Nephron progenitor cell (in vitro differentiated cells): ENCODE data around the gene CD177.
"Not testable (repeated sequence)": the region's sequence is repeated elsewhere in the genome, so short reads cannot be mapped to it uniquely, and the experiment has no call there.

ENCODE experiments used
- DNase-seq: peaks from one replicate; pipeline ENCODE4 v3.0.0; 2021
- H3K27ac Mint-ChIP-seq: 2 replicates; pipeline ENCODE4 v1.8.0; 2021; ENCODE audit warnings: mild to moderate bottlenecking, moderate library complexity, mixed read lengths
- H3K27me3 Mint-ChIP-seq: 2 replicates; pipeline ENCODE4 v1.8.0; 2021; ENCODE audit warnings: mild to moderate bottlenecking, low read depth, mixed read lengths; ENCODE audit not compliant: poor library complexity
- H3K36me3 Mint-ChIP-seq: 2 replicates; pipeline ENCODE4 v1.8.0; 2021; ENCODE audit warnings: low read depth, mixed read lengths
- H3K4me1 Mint-ChIP-seq: 2 replicates; pipeline ENCODE4 v1.8.0; 2021; ENCODE audit warnings: mixed read lengths
- H3K4me3 Mint-ChIP-seq: 2 replicates; pipeline ENCODE4 v1.8.0; 2021; ENCODE audit warnings: mild to moderate bottlenecking, moderate library complexity, mixed read lengths
- H3K9me3 Mint-ChIP-seq: 2 replicates; pipeline ENCODE4 v1.8.0; 2021; ENCODE audit warnings: mild to moderate bottlenecking, moderate library complexity, mixed read lengths
- TF ChIP-seq, protein P1 (sequence below): fragments of 200-600 bp; sonication (generic); IDR thresholded peaks from 2 replicates; pipeline ENCODE4 v1.5.0; 2021; ENCODE audit warnings: antibody characterized with exemption

Gene CD177

DNA sequence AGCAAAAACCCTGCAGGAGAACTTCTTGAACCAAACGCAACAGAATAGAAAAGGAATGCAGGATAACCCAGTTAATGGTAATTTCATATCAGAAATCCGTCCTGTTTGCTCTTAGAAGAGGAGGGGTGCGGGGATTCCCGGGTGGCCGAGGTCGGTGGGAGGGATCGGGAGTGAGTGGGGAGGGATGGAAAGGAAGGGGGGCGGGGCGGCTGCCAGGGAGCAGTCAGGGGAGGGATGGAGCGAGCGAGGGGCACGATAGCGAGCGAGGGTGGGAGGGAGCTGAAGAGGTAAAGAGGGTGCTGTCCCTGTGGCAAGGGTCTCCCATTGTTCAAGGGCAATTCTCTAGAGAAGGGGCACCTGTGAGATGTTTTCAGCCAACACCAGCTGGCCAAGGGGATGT, 26.5 kb downstream of the CD177 start:
- Mint-ChIP-seq H3K9me3 (peaks cover 22% of the 10 kb centered on the region), H3K4me3 (no peak overlapping the region), H3K36me3 (no peaks in the 10 kb centered on the region), H3K27me3 (no peaks in the 10 kb centered on the region), H3K4me1 (no peaks in the 10 kb centered on the region), H3K27ac (no peak overlapping the region)
- TF ChIP-seq, protein P1, sequence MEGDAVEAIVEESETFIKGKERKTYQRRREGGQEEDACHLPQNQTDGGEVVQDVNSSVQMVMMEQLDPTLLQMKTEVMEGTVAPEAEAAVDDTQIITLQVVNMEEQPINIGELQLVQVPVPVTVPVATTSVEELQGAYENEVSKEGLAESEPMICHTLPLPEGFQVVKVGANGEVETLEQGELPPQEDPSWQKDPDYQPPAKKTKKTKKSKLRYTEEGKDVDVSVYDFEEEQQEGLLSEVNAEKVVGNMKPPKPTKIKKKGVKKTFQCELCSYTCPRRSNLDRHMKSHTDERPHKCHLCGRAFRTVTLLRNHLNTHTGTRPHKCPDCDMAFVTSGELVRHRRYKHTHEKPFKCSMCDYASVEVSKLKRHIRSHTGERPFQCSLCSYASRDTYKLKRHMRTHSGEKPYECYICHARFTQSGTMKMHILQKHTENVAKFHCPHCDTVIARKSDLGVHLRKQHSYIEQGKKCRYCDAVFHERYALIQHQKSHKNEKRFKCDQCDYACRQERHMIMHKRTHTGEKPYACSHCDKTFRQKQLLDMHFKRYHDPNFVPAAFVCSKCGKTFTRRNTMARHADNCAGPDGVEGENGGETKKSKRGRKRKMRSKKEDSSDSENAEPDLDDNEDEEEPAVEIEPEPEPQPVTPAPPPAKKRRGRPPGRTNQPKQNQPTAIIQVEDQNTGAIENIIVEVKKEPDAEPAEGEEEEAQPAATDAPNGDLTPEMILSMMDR = no peak
- DNase-seq = no peak

DNA sequence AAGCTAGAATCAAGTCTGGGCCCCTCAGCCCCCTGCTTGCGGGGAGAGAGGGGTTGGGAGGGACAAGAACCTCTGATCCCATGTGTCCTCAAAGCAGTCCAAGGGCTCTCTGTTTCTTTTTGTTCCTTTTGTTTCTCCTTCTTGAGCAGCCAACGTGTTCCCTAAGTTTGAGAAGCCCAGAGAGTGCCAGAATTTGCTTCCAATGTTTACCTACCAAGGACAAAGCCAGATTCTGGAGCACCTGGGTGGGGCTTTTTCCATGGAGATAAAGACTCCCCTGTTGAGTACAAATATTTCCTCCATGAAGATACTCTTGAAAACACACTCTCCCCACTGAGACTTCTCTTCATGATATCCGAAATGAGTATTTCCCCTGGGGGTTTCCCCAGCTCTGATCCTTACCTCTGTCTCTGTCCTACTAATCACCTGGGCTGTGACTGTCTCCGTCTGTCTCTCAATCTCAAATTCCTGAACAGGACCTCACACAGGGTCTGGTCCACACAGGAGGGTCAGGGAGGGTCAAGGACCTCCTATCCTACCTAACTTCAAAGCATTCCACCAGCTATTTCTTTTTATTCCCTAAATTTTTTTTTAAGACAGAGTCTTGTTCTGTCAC, 27.4 kb downstream of the CD177 start:
- H3K9me3 Mint-ChIP-seq = peaks cover 28% of the 10 kb centered on the region
- H3K4me1 Mint-ChIP-seq = no peaks in the 10 kb centered on the region
- no peak overlapping the region for H3K4me3 Mint-ChIP-seq
- DNase-seq = no peak
- H3K36me3 Mint-ChIP-seq = no peaks in the 10 kb centered on the region
- no peak overlapping the region for H3K27ac Mint-ChIP-seq
- H3K27me3 Mint-ChIP-seq = no peaks in the 10 kb centered on the region
- TF ChIP-seq, protein P1 = no peak

DNA sequence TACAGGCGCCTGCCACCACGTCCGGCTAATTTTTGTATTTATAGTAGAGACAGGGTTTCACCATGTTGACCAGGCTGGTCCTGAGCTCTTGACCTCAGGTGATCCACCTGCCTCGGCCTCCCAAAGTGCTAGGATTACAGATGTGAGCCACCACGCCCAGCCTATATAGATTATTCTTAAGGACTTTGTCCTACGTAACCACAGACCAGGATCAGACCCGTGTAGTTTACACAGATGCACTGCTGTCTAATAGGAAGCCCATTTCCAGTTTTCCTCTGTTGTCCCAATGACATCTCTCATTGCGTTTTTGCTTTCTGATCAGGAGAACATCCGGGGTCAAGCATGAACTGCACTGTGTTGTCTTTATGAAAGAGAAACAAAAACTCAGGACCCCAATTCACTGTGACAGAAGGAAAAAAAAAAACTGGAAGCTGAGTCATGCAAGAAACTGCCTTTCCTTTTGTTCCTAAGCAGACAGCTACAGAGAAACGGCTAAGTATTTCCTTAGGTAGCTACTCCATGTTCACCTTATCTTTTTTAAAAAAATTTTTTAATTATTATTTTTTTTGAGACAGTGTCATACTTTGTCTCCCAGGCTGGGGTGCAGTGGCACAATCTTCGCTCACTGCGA, 29.2 kb downstream of the CD177 start:
- not testable (repeated sequence) for H3K4me3 Mint-ChIP-seq, H3K27ac Mint-ChIP-seq, H3K27me3 Mint-ChIP-seq, DNase-seq, H3K36me3 Mint-ChIP-seq, H3K4me1 Mint-ChIP-seq
- H3K9me3 Mint-ChIP-seq = peaks cover 40% of the 10 kb centered on the region

DNA sequence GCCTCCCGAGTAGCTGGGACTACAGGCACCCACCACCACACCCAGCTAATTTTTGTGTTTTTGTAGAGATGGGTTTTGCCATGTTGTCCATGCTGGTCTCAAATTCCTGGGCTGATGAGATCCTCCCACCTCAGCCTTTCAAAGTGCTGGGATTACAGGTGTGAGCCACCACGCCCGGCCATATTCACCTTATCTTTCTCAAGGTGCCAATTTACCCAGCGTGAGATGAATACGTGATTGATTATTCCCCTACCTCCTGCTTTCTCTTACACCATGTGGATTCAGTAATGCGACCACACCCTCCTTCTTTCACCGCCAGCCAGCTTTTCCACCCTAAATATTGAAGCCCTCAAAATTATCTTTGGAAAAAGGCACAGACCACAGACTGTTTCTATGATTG, 29.8 kb downstream of the CD177 start:
- H3K9me3 Mint-ChIP-seq = peaks cover 45% of the 10 kb centered on the region
- not testable (repeated sequence) for H3K36me3 Mint-ChIP-seq, H3K4me3 Mint-ChIP-seq, H3K4me1 Mint-ChIP-seq, H3K27ac Mint-ChIP-seq, H3K27me3 Mint-ChIP-seq, DNase-seq

DNA sequence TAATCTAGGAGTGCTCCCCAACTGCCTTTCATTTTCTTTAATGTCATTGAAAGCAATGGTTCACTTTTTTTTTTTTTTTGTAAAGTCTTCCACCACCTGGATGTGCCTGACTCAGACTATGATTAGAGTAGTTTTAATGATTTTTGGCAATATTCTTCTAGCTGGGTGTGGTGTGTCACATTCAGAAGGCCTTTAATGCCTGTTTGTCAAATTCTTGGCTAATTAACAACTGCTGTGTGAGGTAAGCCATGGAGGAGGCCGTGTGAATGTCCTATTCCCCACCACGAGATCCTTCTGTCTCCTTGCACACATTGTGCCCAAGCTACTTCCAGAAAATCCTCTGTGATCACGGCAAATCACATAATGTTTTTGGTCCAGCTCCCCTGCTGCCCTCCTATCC, 30.3 kb downstream of the CD177 start:
- peaks cover 45% of the 10 kb centered on the region for H3K9me3 Mint-ChIP-seq
- not testable (repeated sequence) for DNase-seq, H3K4me3 Mint-ChIP-seq, H3K27ac Mint-ChIP-seq, H3K36me3 Mint-ChIP-seq, H3K4me1 Mint-ChIP-seq, H3K27me3 Mint-ChIP-seq

DNA sequence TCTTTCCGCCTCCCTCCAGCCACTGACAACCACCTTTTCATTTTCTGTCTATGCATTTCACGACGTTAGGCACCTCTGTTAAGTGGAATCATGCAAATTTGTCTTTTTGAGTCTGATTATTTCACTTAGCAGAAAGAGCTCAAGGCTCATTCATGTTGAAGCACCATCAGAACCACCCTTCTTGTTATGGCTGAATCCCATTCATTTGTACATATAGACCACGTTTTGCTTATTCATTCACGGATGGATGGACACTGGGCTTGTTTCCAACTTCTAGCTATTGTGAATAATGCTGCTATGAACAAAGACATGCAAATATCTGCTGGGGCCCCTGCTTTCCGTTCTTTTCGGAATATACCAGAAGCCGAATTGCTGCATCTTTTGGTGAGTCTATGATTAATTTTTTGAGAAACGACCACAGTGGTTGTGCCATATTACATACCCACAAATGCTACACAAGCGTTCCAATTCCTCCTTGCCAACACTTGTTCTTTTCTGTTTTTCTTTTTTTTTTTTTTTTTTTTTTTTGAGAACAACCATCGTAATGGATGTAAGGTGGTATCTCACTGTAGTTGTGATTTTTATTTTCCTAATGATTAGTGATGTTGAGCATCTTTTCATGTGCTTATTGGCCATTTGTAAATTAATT, 37.5 kb downstream of the CD177 start:
- H3K27me3 Mint-ChIP-seq, H3K27ac Mint-ChIP-seq, DNase-seq, H3K36me3 Mint-ChIP-seq, H3K4me1 Mint-ChIP-seq, H3K4me3 Mint-ChIP-seq: not testable (repeated sequence)
- peaks cover 48% of the 10 kb centered on the region for H3K9me3 Mint-ChIP-seq

DNA sequence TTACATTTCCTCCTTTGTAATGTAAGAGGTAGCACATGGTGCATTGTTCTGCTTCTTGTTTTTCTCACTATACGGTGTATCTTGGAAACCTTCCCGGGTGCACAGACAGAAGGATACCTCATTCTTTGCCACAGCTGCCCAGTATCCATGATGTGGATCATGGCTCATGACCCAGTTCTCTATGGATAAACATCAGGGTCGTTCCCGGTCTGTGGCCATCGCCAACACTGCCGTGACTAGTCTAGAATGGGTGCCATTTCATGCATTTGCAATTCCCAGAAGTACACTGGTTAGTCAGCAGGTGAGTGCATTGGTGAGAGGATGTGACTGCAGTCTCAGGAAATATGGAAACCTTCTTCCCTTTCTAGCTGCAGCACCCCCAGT, 38.1 kb downstream of the CD177 start:
- not testable (repeated sequence) for H3K36me3 Mint-ChIP-seq, H3K27ac Mint-ChIP-seq, DNase-seq, H3K4me1 Mint-ChIP-seq, H3K27me3 Mint-ChIP-seq, H3K4me3 Mint-ChIP-seq
- peaks cover 46% of the 10 kb centered on the region for H3K9me3 Mint-ChIP-seq

DNA sequence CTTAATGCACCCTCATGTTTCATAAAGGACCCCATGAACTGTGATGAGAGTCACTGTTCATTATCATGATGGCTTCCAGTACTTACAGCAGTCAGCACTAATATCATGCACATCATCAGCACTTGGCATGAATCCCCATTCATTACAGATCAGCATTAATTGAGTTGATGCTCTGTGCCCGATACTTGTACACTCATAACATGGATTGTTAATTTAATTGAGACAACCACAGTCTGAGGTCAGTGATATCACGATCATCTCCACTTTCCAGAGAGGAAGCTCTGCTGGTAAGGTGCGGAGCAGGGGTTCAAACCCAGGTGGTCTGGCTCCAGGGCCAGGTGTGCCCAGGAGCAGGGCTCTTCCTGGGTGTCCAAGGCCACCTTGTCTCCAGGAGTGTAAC, 40.0 kb downstream of the CD177 start:
- H3K27ac Mint-ChIP-seq, H3K4me1 Mint-ChIP-seq, H3K27me3 Mint-ChIP-seq, H3K36me3 Mint-ChIP-seq, DNase-seq, H3K4me3 Mint-ChIP-seq: not testable (repeated sequence)
- H3K9me3 Mint-ChIP-seq = peaks cover 39% of the 10 kb centered on the region

DNA sequence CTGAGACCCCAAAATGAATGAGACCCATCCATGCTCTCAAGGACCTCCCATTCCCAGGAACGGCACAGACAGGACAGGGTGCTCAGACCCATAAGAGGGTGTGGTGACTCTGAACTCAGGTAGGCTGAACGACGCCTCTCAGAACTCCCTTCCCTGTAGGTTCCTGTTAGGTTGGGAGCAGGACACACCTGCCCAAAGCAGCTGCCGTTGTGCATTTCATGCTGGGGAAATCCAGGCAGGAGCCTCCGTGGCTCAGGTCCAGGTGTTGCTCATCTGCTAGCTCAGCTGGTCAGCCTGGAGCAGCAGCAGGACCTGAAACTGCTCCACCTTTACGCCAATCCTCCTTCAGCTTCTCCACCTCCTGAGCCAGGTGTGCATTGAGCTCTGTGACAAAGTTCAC, 42.1 kb downstream of the CD177 start:
- Mint-ChIP-seq H3K4me3 (no peak overlapping the region), H3K4me1 (no peaks in the 10 kb centered on the region), H3K36me3 (no peaks in the 10 kb centered on the region), H3K27ac (no peak overlapping the region), H3K9me3 (peaks cover 35% of the 10 kb centered on the region), H3K27me3 (peaks cover 6% of the 10 kb centered on the region)
- DNase-seq = no peak
- TF ChIP-seq, protein P1 = no peak
